Gastroesophageal sphincter (tissue), 3 donors: Measurements from ENCODE around the gene RPS18.

ENCODE experiments used
- CTCF ChIP-seq, 4 experiments: fragments of 200-600 bp in 2 of 4; fragments of 450-650 bp in 2 of 4; sonication (generic) in 1 of 4; IDR thresholded peaks; one replicate each; pipeline ENCODE4 v1.5.1; 2017 to 2019; ENCODE audit warnings: antibody characterized with exemption in 4 of 4, mild to moderate bottlenecking in 2 of 4, moderate library complexity in 2 of 4
- EP300 ChIP-seq: sonication (generic); formaldehyde crosslinking; IDR thresholded peaks from one replicate; pipeline ENCODE4 v1.6.1; 2017; ENCODE audit warnings: antibody characterized with exemption, mild to moderate bottlenecking
- POLR2A ChIP-seq, 2 donors: fragments of 450-650 bp; IDR thresholded peaks; one replicate each; pipeline ENCODE4 v1.6.1; 2017; ENCODE audit warnings: antibody characterized with exemption in 2 of 2, mild to moderate bottlenecking in 2 of 2, moderate library complexity in 1 of 2
- POLR2AphosphoS5 ChIP-seq: sonication (generic); formaldehyde crosslinking; IDR thresholded peaks from one replicate; pipeline ENCODE4 v1.6.1; 2017; ENCODE audit warnings: antibody characterized with exemption

DNA sequence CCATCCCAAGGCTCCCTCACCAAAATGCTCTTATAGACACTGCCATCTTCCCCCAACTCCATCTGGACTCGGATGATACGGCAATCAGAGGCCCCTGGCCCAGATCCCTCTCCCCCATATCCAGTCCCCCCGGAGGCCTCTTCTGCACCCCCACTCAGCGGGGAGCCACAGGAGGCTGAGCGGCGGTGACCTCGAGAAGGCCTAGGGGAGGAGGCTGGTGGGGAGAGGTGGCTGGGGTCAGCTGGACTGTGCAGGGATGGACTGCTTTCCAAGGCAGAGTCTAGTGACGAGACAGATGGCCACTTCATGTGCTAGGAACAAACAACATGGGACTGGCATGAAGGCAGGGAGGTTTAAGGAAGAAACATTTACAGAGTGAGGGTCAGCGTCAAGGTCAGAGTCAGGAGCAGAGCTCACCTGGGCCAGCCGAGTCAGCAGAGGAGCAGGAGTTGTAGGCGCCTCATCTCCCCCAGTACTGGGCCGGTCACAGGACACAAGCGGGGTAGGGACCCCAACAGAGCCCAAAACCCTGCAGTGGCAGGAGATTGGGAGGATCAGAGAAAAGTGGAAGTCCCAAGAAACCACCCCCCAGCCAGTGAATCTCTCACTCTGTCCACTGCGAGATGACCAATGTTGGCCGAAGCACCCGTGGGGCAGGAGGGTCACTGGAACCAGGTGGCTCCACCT is 21.3 kb downstream of the RPS18 start:
- TF ChIP-seq POLR2A (IDR thresholded peaks at IDR 0.05) (no peak), CTCF (IDR thresholded peaks at IDR 0.05) (no peak), POLR2AphosphoS5 (no peak), EP300 (no peak)
